Mesothelial cell of epicardium (in vitro differentiated cells): Measurements from ENCODE around the gene DNAJC15. TPM values are rescaled to one million over a fixed set of nuclear protein-coding genes. Genes with fewer than 3 reads are reported as not detected.

Experiments
- DNase-seq, 2 experiments: peaks; one replicate each; pipeline ENCODE4 v3.0.0; 2021; ENCODE audit warnings: low spot score in 2 of 2; ENCODE audit not compliant: unreplicated experiment in 2 of 2
- H3K27ac Mint-ChIP-seq: 2 replicates; pipeline ENCODE4 v1.8.0; 2021; ENCODE audit warnings: mixed read lengths
- H3K27me3 Mint-ChIP-seq: 2 replicates; pipeline ENCODE4 v1.8.0; 2021; ENCODE audit warnings: low read depth, mixed read lengths
- H3K36me3 Mint-ChIP-seq: 2 replicates; pipeline ENCODE4 v1.8.0; 2021; ENCODE audit warnings: mixed read lengths
- H3K4me1 Mint-ChIP-seq: 2 replicates; pipeline ENCODE4 v1.8.0; 2021; ENCODE audit warnings: mixed read lengths
- H3K4me3 Mint-ChIP-seq: 2 replicates; pipeline ENCODE4 v1.8.0; 2021; ENCODE audit warnings: mild to moderate bottlenecking, moderate library complexity, mixed read lengths
- H3K9me3 Mint-ChIP-seq: 2 replicates; pipeline ENCODE4 v1.8.0; 2021; ENCODE audit warnings: mixed read lengths
- total RNA-seq: library from RNA; stranded (reverse); gene quantifications from 3 replicates; pipeline ENCODE4 v1.2.1, GENCODE V29; 2021
- TF ChIP-seq, protein P1 (sequence below): fragments of 200-600 bp; sonication (generic); IDR thresholded peaks from one replicate; pipeline ENCODE4 v1.5.0; 2021; ENCODE audit warnings: antibody characterized with exemption; ENCODE audit not compliant: unreplicated experiment

The DNAJC15 gene
- total RNA-seq, 1 donor from 2014 or later = 31.6 TPM

GRCh38 chr13:43159026-43159461 lies 135.7 kb downstream of the DNAJC15 start:
- TF ChIP-seq, protein P1, sequence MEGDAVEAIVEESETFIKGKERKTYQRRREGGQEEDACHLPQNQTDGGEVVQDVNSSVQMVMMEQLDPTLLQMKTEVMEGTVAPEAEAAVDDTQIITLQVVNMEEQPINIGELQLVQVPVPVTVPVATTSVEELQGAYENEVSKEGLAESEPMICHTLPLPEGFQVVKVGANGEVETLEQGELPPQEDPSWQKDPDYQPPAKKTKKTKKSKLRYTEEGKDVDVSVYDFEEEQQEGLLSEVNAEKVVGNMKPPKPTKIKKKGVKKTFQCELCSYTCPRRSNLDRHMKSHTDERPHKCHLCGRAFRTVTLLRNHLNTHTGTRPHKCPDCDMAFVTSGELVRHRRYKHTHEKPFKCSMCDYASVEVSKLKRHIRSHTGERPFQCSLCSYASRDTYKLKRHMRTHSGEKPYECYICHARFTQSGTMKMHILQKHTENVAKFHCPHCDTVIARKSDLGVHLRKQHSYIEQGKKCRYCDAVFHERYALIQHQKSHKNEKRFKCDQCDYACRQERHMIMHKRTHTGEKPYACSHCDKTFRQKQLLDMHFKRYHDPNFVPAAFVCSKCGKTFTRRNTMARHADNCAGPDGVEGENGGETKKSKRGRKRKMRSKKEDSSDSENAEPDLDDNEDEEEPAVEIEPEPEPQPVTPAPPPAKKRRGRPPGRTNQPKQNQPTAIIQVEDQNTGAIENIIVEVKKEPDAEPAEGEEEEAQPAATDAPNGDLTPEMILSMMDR = no peak
- H3K4me1 Mint-ChIP-seq = peaks cover 40% of the 10 kb centered on the region
- H3K9me3 Mint-ChIP-seq = no peaks in the 10 kb centered on the region
- H3K4me3 Mint-ChIP-seq = no peak overlapping the region
- no peaks in the 10 kb centered on the region for H3K27me3 Mint-ChIP-seq
- H3K27ac Mint-ChIP-seq = peak overlapping the region; percentile 80
- H3K36me3 Mint-ChIP-seq = no peaks in the 10 kb centered on the region
- no peak for DNase-seq

Other genes starting within 250 kb of the DNAJC15 start
- gene FAM216B, start 242.0 kb upstream of the DNAJC15 start, total RNA-seq = not detected in 3 replicates
- 37.3 to 44.0 TPM (median 42.7 TPM) in 3 replicates for gene EPSTI1, start 31.3 kb upstream of the DNAJC15 start, total RNA-seq